Measurements from ENCODE around the gene SLC22A14.

- TF ChIP-seq ZNF274 (IDR thresholded peaks at IDR 0.05; ENCODE audit: low read depth, low read length) (no peak), SUZ12 (IDR thresholded peaks at IDR 0.05; ENCODE audit: extremely low read depth, insufficient read depth, insufficient read length) (no peak), YY1 (IDR thresholded peaks at IDR 0.05; ENCODE audit: insufficient read depth, insufficient read length) (no peak)
Observed at GRCh38 chr3:38266810-38267209, 15.3 kb upstream of the SLC22A14 start.
